GM19463 (cell line): ENCODE results near the gene GTF2F2.
"Not testable (repeated sequence)": the region's sequence is repeated elsewhere in the genome, so short reads cannot be mapped to it uniquely, and the experiment has no call there.

Source experiments
- ATAC-seq: cut with Tn5 transposase; IDR thresholded peaks from one replicate; pipeline ENCODE4 v1.9.1; 2021; ENCODE audit warnings: mild to moderate bottlenecking, moderate library complexity; ENCODE audit not compliant: unreplicated experiment

GTF2F2 gene

DNA sequence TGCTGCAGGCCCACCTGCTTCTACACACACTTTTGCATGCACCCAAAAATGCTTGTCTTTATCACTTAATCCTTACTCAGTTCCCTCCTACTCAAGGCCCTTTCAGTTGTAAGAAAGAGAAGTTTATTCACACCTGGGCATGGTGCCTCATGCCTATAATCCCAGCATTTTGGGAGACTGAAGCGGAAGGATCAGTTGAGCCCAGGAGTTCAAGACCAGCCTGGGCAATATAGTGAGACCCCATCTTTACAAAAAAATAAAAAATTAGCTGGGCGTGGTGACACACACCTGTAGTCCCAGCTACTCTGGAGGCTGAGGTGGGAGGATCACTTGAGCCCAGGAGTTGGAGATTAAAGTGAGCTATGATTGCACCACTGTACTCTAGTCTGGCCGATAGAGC is 178.2 kb downstream of the GTF2F2 start:
- ATAC-seq: not testable (repeated sequence)

DNA sequence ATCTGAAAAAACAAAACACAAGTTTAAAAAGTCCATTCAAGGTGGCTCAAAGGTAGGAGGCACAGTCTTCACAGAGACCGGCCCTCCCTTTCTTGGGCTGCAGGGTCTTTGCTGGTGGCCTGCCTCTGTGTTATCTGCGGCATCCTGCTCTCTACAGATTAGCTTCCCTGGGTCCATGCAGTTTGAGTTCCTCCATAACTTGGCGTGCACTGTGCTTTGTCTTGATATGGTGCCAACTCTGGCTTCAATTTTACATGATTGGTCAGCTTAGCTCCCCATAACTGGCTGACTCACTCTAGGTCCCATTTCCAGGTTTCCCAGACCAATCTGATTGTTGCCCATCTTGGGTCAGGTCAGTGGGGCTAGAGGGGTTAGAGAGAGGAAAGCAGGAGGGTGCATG is 178.9 kb downstream of the GTF2F2 start:
- no peak for ATAC-seq

DNA sequence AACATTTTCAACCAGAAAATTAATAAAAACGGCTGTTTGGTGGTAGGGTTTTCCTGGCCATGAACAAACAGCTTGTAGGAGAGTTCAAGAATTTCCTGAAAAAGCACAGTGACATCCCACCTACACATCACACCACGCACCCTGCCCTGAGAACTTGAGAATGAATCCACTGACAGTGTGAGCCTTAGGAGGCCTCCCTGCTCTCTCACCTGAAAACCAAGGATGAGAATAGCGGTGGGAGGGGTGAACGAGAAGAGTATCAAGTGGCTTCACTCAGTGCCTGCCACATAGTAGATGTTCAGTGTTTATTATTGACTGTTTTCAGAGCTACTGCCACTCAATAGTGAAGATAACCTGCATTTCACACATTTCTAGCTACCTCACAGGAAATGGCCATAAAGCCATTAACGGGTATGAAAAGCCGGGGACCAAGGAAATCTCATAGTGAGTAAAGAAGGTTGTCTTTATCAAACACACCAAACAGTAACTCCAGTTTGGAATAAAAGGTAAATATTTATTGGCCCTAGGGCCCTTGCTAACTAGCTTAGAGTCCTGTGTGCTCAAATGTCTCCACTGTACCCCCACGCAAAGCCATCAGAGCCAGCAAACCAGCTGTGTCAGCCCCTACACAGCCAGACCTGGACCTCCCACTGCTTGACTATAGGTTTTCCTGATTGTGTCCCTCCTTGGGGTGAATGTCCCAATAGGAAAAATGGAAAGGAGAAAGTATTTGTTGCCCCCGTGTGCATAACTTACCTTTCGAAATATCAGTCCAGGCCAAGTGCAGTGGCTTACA is 180.1 kb downstream of the GTF2F2 start:
- ATAC-seq: no peak

DNA sequence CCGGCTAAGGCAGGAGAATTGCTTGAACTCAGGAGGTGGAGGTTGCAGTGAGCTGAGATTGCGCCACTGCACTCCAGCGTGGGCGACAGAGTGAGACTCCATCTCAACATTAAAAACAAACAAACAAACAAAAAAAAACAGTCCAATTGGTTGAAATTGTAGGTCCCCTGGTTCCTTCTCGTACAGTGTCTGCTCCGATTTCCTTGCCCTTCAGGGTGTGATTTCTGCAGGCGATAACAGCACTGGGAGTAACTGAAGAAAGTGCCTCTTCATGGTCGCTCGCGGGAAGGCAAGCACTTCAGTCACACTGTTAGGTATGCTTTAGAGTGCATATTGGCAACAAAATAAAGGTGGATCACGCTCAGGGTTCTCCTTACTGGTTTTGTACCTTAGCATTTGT is 181.0 kb downstream of the GTF2F2 start:
- ATAC-seq: no peak

DNA sequence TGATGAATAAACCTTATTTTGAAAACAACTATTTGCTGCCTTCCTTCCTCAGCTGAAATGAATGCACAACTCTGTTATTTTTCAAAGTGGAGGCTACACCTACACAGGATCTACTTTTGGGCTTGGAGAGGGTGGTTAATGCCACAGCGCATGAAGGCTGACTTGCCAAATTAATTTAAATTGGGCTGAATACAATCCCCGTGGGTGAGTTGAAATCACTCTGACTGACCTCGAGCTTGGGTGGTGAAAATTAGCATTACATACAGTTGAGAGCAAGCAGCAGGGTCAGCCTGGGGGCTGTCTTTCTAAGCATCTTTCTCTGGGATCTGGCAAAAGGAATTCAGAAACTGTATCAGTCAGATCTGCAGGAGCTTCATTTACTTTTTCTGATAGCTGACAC is 182.2 kb downstream of the GTF2F2 start:
- ATAC-seq: no peak

DNA sequence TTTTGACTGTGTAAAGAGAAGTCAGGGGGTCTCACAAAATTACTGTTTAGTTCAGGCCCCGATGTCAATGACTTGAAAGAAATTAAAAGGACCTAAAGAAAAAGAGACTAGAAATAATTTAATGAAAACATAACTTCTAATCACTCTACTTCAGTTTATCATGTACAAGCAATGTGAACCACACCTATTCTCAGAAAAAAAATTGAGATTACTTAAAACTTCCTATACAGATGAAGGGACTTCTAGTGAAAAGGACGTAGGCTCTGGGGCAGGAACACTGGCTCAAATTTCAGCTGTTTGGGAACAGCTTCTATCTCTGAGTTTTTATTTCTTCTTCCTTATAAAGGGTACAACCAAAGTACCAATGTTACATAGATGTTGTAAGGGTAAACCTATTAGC is 182.7 kb downstream of the GTF2F2 start:
- no peak for ATAC-seq

DNA sequence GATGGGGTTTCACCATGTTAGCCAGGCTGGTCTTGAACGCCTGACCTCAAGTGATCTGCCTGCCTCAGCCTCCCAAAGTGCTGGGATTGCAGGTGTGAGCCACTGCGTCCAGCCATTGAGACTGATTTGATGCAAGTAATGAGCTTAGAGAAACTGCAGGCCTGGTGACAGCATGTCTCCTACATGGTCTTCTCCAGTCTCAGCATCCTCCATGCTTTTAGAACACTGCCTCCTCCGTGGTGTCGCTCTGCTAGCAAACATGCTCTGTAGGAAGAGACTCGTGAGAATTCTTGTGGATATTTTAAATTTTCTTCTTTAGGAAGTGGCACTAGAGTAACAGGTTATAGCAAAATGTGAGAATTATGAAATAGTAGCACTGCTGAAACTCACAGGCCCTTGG is 183.6 kb downstream of the GTF2F2 start:
- no peak for ATAC-seq

DNA sequence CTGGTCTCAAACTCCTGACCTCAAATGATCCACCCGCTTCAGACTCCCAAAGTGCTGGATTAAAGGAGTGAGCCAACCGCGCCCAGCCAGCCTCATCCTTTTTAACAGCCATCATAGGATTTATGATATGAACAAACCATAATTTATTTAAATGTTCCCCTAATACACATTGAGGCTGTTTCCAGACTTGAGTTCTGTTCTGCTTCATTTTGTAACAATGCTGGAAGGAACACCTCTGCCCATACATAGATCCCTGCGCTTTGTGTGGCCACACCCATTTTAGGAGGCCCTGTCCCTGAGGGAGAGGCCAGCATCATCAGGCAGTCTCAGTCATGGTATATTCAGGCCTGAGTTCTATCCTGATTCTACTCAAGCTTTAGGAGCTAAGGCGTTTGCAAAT is 184.8 kb downstream of the GTF2F2 start:
- ATAC-seq: no peak

DNA sequence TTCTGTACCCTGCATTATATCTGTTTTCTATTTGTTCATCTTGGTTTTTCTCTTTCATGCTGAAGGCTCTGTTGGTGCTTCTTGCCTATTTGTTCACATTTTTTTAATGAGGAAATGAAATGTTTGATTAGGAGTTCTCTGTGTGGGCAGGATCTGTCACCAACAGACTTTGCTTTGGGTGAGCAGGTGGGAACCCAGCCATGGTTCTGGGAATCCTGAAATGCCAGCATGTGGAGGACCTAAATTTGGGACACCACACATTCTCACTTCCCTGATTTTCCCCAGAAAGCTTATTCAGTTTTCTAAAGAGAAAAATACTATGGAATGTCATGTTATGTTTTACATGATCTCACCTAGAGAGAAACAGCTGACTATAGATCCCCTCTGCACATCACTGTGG is 186.7 kb downstream of the GTF2F2 start:
- ATAC-seq: no peak

DNA sequence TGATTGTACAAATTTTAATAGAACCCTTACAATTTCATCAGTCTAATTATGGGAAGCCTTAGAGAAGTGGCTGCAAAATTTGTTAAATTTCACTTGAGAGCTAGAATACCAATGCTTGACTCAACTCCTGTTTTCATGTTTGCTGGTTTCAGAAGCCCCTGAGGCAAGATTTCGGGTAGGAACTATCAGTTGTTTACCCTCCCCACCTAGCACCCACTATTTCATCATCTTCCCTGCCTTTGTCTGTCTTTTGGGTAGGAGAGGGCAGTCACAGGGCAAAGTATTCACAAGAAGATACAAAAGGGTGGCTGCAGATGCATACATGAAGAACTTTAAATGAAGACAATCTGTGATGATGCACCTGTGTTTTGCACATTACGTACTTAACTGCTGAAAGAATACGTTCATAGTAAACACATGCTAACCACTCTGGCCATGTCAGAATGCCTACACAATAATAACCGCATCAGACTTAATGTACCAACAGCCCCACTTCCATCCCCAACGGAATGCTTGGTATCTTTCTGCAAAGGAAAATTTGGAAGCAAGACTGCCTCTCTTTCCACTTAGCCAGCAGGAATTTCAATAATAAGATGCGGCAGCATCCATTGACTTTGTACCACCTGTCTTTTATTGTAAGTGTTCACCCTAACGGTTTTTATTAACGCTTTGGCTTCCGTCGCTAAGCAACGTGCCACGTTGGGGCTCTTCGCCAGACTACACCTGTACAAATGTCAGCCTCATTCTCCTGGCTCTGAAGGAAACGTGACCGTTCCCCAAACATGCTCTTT is 190.2 kb downstream of the GTF2F2 start:
- no peak for ATAC-seq

DNA sequence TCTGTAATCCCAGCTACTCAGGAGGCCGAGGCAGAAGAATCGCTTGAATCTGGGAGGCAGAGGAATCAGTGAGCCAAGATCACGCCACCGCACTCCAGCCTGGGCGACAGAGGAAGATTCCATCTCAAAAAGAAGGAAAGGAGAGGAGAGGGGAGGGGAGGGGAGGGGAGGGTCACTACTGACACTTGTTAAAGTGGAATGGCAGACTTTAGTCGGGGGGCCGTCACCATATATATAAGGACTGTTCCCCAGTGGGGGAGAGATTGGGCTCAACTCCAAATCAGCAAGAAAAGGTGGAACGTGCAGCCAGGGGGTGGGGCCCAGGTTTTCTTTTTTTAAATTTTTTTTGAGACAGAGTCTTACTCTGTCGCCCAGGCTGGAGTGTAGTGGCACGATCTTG is 194.5 kb downstream of the GTF2F2 start:
- no peak for ATAC-seq

DNA sequence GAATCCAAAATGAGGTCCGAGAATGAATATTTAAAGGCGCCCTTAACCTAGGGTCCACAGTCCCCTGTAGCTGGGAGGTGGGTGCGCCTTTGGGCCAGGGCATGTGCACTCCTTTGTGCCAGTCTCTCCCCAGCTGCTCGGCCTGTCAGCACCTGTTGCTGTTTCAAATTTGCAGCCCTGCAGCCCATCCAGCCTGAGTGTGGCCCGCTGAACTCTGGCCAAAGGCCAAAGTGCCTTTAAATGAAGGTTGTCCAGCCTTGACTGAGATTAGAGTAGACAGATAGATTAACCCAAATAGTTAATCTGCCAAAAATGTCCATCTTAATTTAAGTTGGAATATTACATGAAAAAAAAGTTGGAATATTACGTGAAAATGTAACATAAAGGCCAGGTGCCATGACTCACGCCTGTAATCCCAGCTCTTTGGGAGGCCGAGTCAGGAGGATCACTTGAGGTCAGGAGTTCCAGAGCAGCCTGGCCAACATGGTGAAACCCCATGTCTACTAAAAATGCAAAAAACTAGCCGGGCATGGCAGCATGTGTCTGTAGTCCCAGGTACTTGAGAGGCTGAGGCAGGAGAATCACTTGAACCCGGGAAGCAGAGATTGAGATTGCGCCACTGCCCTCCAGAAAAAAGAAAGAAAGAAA is 195.3 kb downstream of the GTF2F2 start:
- no peak for ATAC-seq

DNA sequence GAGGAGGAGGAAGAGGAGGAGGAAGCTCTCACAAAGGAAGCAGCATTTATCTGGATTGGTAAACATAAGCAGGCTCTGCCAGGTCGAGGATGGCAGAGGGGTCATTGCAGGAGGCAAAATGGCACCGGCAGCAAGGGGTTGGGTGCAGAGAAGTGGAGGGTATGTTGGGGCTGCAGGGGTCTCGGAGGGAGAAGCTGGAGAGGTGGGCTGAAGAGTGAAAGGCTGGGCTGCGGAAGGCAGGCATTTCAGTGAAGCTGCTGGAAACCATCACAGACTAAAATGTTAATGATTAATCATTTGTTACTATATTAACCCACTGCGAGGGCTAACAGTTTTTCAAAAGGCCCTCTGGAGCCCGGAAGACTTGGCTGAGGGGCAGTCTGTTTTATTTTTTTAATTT is 196.0 kb downstream of the GTF2F2 start:
- peak; percentile 42 for ATAC-seq

DNA sequence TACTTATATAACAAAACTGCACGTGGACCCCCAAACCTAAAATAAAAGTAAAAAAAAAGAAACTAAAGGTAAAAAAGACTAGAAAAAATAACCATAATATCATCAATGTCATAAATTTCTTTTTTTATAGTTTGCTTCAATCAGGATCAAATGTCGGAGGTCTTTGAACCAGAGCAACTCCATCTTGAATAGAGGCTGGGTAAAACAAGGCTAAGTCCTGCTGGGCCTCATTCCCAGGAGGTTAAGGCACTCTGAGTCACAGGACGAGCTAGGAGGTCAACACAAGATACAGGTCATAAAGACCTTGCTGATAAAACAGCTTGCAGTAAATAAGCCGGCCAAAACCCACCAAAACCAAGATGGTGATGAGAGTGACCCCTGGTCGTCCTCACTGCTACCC is 196.7 kb downstream of the GTF2F2 start:
- ATAC-seq: no peak

DNA sequence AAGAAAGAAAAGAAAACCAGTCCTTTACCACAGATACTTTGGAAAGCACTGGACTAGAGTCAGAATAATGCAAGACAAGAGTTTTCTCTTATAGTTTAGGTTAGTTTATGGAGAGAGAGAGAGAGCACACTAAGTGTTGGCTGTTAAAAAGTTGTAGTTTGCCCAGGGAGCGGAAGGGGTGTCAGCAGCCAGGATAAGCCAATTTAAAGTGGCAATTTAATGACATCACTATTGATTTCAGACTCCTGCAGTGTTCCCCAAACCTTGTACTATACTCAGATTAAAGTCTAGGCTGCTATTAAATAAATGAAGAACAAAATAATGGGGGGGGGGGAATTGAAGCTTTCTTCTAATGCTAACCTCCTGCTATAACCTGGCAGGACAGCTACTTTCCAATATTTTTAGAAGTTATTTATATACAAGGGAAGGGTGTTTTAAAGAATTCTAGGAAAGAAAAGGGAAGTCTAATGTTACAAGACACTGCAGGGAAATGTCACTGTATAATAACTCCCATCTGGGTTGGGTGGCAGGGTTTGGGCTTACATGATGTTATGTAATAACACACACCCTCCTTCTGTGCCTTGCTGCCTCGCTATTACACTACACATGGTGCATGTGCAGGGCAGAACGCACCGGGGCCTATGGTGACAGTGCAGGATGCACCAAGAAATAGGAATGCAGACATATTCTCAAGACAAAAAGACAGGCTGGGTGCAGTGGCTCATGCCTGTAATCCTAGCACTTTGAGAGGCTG is 200.7 kb downstream of the GTF2F2 start:
- no peak for ATAC-seq

DNA sequence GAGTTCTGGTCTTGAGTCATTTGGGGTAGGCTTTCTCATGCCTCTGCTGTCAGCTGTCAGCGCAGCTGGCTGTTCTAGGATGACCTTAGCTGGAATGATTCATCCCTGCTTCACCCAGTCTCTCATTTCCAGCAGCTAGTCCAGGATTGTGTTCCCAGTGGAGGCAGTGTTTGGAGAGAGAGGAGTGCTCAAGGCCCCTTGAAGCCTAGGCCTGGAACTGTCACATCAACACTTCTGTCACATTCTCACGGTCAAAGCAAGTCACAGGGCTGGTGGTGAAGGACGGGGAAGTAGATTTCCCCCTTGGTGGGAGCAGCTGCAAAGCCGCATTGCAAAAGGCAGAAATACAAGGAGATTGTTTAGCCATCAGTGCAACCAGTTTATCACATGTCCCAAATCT is 205.5 kb downstream of the GTF2F2 start:
- no peak for ATAC-seq

DNA sequence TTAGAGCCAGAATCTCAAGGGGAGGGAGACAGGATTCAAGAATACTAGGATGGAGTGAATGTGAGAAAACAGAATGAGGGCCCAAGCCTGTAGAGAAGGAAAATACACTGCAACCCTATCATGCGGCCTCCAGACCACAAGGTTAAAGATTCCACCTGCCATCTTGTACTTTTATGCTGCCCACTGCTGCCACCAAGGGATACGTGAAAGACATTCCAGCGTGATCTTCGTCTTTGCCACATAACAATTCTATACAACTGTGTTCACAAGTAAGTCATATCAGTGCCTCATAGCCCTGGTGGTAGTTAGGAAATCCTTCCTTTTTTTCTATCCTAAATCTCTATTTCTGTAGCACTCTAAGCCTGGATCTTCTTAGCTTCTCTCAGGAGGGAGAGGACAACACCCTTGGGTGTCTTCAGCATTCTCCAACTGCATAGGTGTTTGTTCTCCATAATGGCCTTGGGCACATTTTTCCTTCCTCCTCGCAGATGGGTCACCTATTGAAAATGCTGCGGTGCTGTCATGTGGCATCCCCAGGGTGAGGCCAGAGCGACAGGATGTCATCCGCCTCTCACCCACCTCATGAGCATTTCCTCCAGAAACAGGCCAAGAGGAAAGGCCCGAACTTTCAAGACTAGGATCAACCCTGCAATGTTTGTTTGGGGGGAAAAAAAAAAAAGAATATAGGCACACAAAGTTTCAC is 207.1 kb downstream of the GTF2F2 start:
- no peak for ATAC-seq

DNA sequence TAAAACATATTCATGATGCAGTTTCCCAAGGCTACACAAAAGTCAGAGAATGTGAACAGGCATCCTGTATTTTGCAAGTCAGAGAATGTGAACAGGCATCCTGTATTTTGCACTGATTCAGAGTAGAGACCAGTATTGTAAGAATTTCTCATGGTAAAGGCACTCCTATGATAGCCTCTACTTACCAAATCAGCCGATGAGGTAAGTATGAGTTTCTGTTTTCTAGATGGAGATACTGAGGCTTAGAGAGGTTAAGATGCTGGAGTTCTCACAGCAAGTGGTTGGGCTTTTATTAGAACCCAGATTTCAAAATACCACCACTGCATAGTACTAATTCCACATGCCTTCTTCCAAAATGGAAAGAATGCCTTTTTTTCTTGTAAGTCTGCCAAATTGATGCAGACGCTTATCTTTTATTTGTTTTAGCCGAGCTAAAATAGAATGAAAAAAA is 208.4 kb downstream of the GTF2F2 start:
- no peak for ATAC-seq

DNA sequence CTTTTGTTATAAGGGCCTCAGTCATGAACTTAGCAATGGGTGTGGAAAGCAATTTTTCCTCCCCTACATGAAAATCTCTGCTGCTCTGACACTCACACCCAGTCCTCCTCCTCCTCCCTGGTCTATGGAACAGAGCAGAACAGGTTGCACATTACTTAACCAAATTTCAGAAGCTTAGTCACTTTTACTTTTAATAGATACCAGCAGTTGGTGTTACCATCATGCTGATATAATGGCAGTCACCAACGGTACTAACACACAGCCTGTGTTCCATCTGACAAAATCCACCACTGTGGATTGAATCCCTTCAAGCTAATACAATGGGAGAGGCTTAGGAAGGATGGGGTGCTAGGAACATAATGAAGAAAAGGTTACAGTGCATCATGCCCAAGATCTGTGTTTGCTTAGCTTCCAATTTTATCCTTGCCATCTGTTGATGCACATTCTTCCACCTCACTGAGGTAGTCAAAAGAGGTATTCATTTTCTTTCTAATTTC is 210.9 kb downstream of the GTF2F2 start:
- no peak for ATAC-seq

DNA sequence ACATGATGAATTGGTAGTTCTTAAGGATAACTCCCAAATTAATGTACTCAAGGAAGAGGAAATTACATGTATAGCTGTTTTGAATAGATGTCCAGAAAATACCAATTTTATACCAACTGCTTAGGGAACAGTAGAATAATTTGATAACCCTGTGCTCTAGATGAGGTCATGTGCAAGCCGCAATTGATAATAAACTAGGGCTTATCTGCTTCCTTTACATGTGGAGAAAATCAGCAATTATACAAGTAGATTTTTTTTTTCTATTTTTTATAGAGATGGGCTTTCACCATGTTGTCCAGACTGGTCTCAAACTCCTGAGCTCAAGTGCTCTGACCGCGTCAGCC is 211.4 kb downstream of the GTF2F2 start:
- ATAC-seq: no peak
